DOHH2 (cell line): ENCODE measurements around the gene MYBPC2.

Experiments used
- EZH2phosphoT487 ChIP-seq: fragments of 200-600 bp; sonication (generic); IDR thresholded peaks from 2 replicates; pipeline ENCODE4 v1.6.1; 2017; ENCODE audit warnings: borderline replicate concordance, mild to moderate bottlenecking, antibody characterized with exemption, low read length, moderate library complexity, mixed read lengths
- TF ChIP-seq, protein P1 (sequence below): fragments of 200-600 bp; sonication (generic); IDR thresholded peaks from one replicate; pipeline ENCODE4 v1.5.1; 2014; ENCODE audit warnings: antibody characterized with exemption, mild to moderate bottlenecking, low read depth, low read length; ENCODE audit not compliant: poor library complexity, severe bottlenecking

DNA sequence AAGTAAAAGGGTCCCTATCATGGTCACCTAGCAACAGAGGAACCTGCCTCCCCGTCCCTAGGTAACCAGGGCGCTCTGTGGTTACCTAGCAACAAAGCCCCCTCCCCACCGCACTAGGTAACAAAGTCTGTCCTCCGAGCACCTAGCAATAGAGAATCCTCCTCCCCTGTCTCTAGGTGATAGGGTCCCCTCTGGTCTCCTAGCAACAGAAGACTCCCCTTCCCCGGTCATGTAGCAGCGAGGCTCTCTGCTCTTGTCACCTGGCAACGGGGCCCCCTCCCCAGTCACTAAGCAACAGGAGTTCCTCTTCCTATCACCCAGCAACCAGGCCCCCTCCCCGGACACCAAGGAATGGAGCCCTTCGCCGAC, 78.0 kb downstream of the MYBPC2 start:
- no peak for TF ChIP-seq EZH2phosphoT487
- TF ChIP-seq, protein P1, sequence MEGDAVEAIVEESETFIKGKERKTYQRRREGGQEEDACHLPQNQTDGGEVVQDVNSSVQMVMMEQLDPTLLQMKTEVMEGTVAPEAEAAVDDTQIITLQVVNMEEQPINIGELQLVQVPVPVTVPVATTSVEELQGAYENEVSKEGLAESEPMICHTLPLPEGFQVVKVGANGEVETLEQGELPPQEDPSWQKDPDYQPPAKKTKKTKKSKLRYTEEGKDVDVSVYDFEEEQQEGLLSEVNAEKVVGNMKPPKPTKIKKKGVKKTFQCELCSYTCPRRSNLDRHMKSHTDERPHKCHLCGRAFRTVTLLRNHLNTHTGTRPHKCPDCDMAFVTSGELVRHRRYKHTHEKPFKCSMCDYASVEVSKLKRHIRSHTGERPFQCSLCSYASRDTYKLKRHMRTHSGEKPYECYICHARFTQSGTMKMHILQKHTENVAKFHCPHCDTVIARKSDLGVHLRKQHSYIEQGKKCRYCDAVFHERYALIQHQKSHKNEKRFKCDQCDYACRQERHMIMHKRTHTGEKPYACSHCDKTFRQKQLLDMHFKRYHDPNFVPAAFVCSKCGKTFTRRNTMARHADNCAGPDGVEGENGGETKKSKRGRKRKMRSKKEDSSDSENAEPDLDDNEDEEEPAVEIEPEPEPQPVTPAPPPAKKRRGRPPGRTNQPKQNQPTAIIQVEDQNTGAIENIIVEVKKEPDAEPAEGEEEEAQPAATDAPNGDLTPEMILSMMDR: no peak
